BE2C (cell line): ENCODE measurements around the gene SCART1.

ENCODE experiments used
- DNase-seq: peaks from one replicate; pipeline ENCODE4 v3.0.0-alpha.2; 2020
- H3K27me3 ChIP-seq: fragments of 250-450 bp; sonication (Bioruptor Pico); 2 replicates; pipeline ENCODE4 v1.5.1; 2020; ENCODE audit warnings: mild to moderate bottlenecking
- H3K36me3 ChIP-seq: fragments of 250-450 bp; sonication (Bioruptor Pico); 2 replicates; pipeline ENCODE4 v1.5.1; 2020; ENCODE audit warnings: mild to moderate bottlenecking
- H3K4me1 ChIP-seq: fragments of 250-450 bp; sonication (Bioruptor Pico); 2 replicates; pipeline ENCODE4 v1.5.1; 2020
- H3K4me3 ChIP-seq: 2 replicates; pipeline ENCODE4 v1.5.1; 2011; ENCODE audit warnings: low read depth, low read length
- H3K9me3 ChIP-seq: fragments of 250-450 bp; sonication (Bioruptor Pico); 2 replicates; pipeline ENCODE4 v1.5.1; 2020
- TF ChIP-seq, protein P1 (sequence below): IDR thresholded peaks from 2 replicates; pipeline ENCODE4 v1.5.1; 2012; ENCODE audit warnings: mild to moderate bottlenecking, low read depth, low read length

Gene SCART1

GRCh38 chr10:133442967-133443924 is 10.5 kb upstream of the SCART1 start:
- no peak for DNase-seq
- TF ChIP-seq, protein P1, sequence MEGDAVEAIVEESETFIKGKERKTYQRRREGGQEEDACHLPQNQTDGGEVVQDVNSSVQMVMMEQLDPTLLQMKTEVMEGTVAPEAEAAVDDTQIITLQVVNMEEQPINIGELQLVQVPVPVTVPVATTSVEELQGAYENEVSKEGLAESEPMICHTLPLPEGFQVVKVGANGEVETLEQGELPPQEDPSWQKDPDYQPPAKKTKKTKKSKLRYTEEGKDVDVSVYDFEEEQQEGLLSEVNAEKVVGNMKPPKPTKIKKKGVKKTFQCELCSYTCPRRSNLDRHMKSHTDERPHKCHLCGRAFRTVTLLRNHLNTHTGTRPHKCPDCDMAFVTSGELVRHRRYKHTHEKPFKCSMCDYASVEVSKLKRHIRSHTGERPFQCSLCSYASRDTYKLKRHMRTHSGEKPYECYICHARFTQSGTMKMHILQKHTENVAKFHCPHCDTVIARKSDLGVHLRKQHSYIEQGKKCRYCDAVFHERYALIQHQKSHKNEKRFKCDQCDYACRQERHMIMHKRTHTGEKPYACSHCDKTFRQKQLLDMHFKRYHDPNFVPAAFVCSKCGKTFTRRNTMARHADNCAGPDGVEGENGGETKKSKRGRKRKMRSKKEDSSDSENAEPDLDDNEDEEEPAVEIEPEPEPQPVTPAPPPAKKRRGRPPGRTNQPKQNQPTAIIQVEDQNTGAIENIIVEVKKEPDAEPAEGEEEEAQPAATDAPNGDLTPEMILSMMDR = no peak
- H3K4me1 ChIP-seq = no peaks in the 10 kb centered on the region
- H3K27me3 ChIP-seq = no peaks in the 10 kb centered on the region
- no peaks in the 10 kb centered on the region for H3K36me3 ChIP-seq
- H3K9me3 ChIP-seq = no peaks in the 10 kb centered on the region; the same call in 1 of the 2 replicates
- H3K4me3 ChIP-seq = no peak overlapping the region

DNA sequence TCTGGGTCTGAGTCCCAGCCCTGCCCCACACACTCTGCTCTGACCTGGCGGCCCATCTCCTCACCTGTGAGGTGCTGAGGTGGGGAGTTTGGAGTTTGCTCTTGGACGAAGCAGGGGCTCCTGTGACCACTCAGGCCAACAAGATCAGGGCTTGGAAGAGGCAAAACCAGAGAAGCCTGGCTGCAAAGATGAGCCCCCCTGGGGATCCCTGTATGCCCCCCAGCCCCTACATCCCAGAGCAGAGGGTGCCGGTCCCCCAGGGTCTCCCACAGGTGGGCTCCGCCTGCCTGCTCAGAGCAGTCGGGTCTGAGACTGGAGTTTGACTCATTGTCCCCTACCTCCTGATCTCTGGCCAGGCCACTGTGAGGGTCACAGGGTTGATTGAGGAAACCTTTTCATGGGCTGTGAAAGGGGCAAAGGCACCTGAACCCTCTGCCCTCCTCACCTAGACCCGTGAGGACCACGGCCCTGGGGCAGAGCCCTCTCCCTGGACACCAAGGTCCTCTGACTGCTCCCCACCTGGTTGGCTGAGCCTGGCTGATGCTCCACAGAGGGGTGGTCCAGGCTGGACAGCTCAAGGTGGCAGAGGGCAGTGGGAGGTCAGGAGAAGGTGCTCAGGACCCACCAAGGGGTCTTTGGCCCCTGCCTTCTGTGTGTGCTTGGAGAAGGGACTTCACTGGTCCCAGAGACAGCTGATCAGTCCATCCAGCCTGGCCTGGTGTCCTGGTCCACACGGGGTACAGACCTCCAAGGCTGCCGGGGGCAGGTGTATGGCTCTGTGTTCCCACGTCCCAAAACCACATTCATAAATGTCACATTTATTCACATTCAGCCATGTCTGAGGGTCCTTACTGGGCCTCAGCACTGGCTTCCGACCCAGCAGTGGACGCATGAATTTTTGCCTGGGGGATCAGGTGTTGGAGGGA is 9.1 kb upstream of the SCART1 start:
- Histone ChIP-seq H3K4me1 (no peaks in the 10 kb centered on the region), H3K36me3 (no peaks in the 10 kb centered on the region), H3K4me3 (no peak overlapping the region), H3K27me3 (no peaks in the 10 kb centered on the region), H3K9me3 (no peaks in the 10 kb centered on the region; the same call in 1 of the 2 replicates)
- TF ChIP-seq, protein P1 = no peak
- no peak for DNase-seq

DNA sequence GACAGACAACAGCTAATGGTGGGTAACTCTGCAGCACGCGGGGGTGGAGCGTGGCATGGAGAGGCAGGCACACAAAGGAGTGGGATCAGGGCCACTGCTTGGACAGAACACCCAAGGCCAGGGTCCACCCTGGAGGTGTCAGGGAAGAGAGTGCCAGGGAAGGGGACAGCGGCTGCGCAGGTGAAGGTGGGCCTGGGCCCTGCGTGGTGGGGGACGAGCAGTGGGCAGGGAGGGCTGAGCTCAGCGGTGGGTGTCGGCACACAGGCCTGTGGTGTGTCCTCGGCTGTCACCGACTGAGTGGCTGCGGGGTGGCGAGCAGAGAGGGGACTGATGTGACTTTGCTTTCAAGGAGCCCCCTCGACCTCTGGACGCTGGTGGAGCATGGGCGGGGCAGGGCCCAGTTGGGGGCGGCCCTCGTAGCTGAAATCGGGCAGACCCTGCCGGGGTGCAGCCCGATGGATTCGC is 8.4 kb upstream of the SCART1 start:
- H3K4me3 ChIP-seq = no peak overlapping the region
- DNase-seq = no peak
- no peaks in the 10 kb centered on the region for H3K27me3 ChIP-seq
- H3K36me3 ChIP-seq = no peaks in the 10 kb centered on the region
- TF ChIP-seq, protein P1 = no peak
- no peaks in the 10 kb centered on the region for H3K4me1 ChIP-seq
- no peaks in the 10 kb centered on the region; the same call in 1 of the 2 replicates for H3K9me3 ChIP-seq

DNA sequence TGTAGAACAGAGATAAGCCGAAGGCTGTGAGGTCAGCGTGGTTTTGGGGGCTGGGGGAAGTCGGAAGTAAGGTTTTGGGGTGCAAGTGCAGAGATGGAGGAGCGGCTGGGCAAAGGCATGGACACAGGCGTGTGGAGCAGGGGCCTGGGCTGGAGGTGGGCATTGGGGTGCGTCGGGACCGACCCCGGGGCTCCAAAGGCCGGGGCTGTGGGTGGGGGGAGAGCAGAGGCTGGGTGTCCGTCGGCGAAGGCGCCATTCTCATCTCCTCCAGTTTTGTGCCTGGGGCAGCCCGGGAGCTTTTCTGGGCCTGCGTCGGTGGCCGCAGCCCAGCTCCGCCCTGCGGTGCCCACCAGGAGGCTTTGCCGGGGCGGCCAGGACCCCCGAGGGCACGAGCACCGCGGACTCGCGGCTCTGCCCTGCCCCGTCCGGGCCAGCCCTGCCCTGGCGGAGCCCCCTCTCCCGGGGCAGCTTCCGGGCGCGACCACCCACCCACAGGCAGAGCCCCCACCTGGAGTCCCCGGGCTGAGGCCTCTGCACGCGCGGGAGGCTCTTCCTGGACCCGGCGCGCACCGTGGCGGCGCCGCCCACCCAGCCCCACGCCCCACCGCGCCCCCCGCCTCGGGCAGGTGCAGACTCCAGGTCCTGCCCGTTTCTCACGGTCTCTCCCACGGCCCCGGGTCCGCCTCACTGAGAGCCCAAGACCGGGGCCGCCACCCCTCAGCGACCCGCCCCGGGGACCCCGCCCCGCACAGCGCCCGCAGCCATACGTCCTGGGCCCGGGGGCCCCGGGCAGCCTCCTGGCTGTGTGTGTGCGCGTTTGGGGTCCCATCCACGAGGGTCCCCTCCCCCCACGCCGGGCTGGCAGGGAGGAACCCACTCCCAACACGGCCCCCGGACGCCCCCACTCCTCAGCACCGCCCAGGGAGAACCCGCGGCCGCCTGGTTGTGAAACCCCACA is 7.7 kb upstream of the SCART1 start:
- no peak for DNase-seq
- TF ChIP-seq, protein P1 = no peak
- no peaks in the 10 kb centered on the region; the same call in 1 of the 2 replicates for H3K9me3 ChIP-seq
- no peaks in the 10 kb centered on the region for H3K27me3 ChIP-seq
- H3K4me3 ChIP-seq = no peak overlapping the region
- no peaks in the 10 kb centered on the region for H3K36me3 ChIP-seq
- H3K4me1 ChIP-seq = no peaks in the 10 kb centered on the region

GRCh38 chr10:133446979-133447378 is 6.8 kb upstream of the SCART1 start:
- Histone ChIP-seq H3K4me1 (no peaks in the 10 kb centered on the region), H3K27me3 (no peaks in the 10 kb centered on the region), H3K9me3 (no peaks in the 10 kb centered on the region; the same call in 1 of the 2 replicates), H3K36me3 (no peaks in the 10 kb centered on the region), H3K4me3 (no peak overlapping the region)
- DNase-seq = no peak
- TF ChIP-seq, protein P1 = no peak
